Kidney epithelial cell (primary cell): Measurements from ENCODE around the gene LY6G5B. TPM values are rescaled to one million over a fixed set of nuclear protein-coding genes. Genes with fewer than 3 reads are reported as not detected.

ENCODE experiments used
- DNase-seq: peaks from one replicate; pipeline ENCODE4 v3.0.0-alpha.2; 2010; ENCODE audit warnings: low read depth
- H3K27me3 ChIP-seq: 2 replicates; pipeline ENCODE4 v1.6.0; 2011; ENCODE audit warnings: low read length; ENCODE audit not compliant: control insufficient read depth, insufficient read depth
- H3K36me3 ChIP-seq: 2 replicates; pipeline ENCODE4 v1.5.1; 2011; ENCODE audit warnings: low read length; ENCODE audit not compliant: control insufficient read depth, insufficient read depth
- H3K4me3 ChIP-seq: 2 replicates; pipeline ENCODE4 v1.5.1; 2011; ENCODE audit warnings: low read depth, mild to moderate bottlenecking, control low read depth, low read length
- total RNA-seq: library from RNA; depleted of rRNA; stranded (reverse); fragments of >200 nt; gene quantifications from 2 replicates; pipeline ENCODE4 v1.2.3, GENCODE V29; 2015
- TF ChIP-seq, protein P1 (sequence below): IDR thresholded peaks from 2 replicates; pipeline ENCODE4 v1.5.1; 2011; ENCODE audit warnings: mild to moderate bottlenecking, moderate library complexity, low read length, control low read depth, inconsistent platforms; ENCODE audit not compliant: insufficient read depth, poor library complexity, severe bottlenecking

LY6G5B gene
- total RNA-seq, 1 donor from 2014 or later: 2.8 TPM

DNA sequence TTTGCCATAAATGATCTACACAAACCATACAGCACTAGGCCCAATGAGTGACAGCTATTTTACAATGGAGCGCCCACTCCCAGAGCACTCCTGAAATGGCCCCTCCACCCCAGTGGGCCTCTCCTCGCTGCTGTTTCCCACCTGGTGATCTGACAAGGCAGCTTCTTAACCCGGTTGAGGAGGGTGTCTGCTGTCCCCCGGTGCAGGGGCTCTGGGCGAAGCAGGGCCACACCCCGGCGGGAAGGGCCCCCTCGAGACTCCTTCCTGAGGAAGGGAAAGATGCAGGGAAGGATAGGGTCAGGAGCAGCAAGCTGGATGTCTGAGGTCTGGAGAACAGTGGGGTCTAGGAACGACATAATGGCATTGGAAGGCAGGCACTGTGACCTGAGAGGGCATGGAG is 23.1 kb downstream of the LY6G5B start:
- no peak overlapping the region for H3K4me3 ChIP-seq
- DNase-seq: no peak
- TF ChIP-seq, protein P1, sequence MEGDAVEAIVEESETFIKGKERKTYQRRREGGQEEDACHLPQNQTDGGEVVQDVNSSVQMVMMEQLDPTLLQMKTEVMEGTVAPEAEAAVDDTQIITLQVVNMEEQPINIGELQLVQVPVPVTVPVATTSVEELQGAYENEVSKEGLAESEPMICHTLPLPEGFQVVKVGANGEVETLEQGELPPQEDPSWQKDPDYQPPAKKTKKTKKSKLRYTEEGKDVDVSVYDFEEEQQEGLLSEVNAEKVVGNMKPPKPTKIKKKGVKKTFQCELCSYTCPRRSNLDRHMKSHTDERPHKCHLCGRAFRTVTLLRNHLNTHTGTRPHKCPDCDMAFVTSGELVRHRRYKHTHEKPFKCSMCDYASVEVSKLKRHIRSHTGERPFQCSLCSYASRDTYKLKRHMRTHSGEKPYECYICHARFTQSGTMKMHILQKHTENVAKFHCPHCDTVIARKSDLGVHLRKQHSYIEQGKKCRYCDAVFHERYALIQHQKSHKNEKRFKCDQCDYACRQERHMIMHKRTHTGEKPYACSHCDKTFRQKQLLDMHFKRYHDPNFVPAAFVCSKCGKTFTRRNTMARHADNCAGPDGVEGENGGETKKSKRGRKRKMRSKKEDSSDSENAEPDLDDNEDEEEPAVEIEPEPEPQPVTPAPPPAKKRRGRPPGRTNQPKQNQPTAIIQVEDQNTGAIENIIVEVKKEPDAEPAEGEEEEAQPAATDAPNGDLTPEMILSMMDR: no peak
- H3K36me3 ChIP-seq: no peaks in the 10 kb centered on the region
- H3K27me3 ChIP-seq: no peaks in the 10 kb centered on the region

DNA sequence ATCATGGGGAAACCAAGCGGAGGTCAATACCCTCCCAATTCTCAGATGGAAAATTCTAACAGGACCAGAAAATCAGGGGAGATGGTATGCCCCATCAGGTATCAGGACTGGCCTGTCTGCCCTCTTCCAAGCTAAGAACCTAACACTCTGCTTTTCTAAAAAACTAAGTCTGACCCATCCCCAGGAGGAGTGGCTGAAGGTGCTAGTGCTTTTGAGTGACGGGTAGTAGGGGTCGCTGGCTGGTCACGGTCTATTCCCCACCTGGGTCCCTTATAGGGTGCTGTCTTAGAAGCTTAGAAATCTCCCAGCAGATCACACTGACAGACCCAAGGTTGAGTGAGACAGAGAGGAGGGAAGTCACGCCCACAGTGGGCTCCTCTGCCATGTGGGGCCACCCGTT is 23.8 kb downstream of the LY6G5B start:
- Histone ChIP-seq H3K27me3 (no peaks in the 10 kb centered on the region), H3K36me3 (no peaks in the 10 kb centered on the region), H3K4me3 (no peak overlapping the region)
- DNase-seq: no peak
- TF ChIP-seq, protein P1: no peak

DNA sequence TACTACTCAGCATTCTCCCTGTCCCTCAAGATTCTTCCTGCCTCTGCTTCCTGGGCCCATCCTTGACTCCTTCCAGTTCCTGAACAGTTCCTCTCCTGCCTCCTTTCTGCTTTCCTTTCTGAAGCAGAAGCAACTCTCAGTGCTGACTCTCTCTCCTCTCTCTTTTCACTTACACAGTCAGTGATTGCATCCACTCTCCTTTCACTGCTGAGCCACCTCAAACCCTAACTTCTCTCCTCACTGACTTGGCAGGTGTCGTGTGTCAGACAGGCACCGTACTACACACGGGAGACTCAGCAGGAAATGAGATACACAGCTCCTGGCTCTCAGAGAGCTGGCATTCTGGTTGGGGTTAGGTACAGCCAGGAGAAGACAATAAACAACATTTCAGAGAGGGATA is 27.8 kb downstream of the LY6G5B start:
- no peaks in the 10 kb centered on the region for H3K27me3 ChIP-seq
- TF ChIP-seq, protein P1: no peak
- no peak for DNase-seq
- no peaks in the 10 kb centered on the region for H3K36me3 ChIP-seq
- no peak overlapping the region for H3K4me3 ChIP-seq

DNA sequence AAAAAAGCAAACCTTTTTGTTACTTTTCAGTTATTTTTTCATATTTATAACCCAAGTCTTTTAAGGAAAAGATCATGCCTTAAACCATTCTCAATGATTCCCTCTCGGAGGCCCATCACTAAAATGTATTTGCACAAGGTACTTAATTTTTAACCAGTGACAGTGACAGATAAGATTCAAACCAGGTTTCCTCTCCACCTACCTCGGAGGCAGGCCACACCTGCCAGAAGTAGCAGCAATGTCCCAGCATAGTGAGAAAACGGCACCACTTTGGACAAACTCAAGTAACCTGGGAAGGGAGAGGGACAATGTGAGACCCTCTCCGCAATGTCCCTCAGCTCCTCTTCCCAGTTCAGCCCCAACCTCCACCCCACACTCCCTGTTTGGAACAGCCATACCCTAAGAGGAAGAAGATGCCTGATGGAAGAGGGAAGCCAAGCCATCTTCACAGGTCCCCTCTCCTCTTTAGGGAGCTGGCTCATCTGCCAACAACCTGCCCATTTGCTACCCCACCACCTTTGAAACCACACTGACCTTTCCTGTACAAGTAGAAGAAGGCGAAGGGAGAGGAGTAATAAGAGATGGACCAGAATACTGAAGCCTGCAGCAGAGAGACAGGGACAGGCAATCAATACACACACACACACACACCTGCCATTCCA is 31.1 kb downstream of the LY6G5B start:
- no peak for DNase-seq
- TF ChIP-seq, protein P1: no peak
- no peaks in the 10 kb centered on the region for H3K36me3 ChIP-seq
- no peaks in the 10 kb centered on the region for H3K27me3 ChIP-seq
- H3K4me3 ChIP-seq: no peak overlapping the region

DNA sequence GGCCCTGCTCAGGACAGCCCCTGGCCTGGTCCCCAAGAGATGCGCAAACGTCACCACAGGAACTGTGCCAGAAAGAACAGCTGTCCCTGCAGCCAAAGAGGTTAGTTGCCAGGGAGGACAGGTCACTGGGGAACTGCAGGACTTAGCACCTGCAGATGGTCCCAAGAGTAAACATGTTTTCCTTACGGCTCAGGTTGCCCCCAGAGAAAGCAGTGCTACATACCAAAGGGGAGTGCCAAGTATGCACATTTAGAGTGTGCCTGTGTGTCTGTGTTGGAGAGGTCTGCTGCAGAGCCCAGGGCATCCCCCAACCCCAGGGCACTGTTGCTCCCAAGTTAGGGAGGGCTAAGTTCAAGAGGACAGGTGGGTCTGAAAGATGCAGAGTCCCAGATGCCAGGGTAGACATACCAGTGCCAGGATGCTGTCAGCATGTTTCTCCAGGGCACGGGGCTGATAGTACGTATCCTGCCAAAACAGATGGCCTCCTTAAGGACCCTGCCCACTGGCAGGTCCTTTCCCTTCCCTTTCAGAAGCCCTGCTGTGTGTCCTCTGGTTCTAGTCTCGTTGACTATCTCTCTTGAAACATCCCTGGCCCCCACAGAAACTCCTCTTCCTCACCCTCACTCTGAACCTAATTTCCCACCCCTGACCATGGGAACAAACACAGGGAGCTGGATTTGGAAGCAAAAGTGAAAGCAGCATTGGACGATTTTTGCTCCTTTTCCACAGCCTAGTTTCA is 32.1 kb downstream of the LY6G5B start:
- Histone ChIP-seq H3K4me3 (peak overlapping the region; percentile 81), H3K27me3 (no peaks in the 10 kb centered on the region), H3K36me3 (no peaks in the 10 kb centered on the region)
- DNase-seq: no peak
- TF ChIP-seq, protein P1: no peak
